Left ventricle myocardium superior (tissue), 1 donor: ENCODE data around the gene EPHA5. TPM values are rescaled to one million over a fixed set of nuclear protein-coding genes. Genes with fewer than 3 reads are reported as not detected.

Source experiments
- ATAC-seq: fragments of 200-7000 bp; cut with Tn5 transposase; one replicate; pipeline ENCODE4 v1.9.1; 2020; ENCODE audit warnings: mild to moderate bottlenecking, moderate library complexity
- DNase-seq: peaks from one replicate; pipeline ENCODE4 v3.0.0-alpha.2; 2020
- intact Hi-C: fragments of 100-400 bp; cut with micrococcal nuclease; formaldehyde crosslinking; loops from one replicate; pipeline ENCODE4 v1.11.0; 2022
- total RNA-seq: library from RNA; stranded (reverse); fragmentation: NEBNext Ultra II Directional; extraction: Animal tissue kit (Norgen Biotek cat#: 25700); gene quantifications from one replicate; pipeline ENCODE4 v1.2.1, GENCODE V29; 2021
- donor health status: DM: no; HTN: yes; CAD: no; lungs with severe emphysema.

Gene EPHA5
- total RNA-seq, 1 donor from 2014 or later = 0.17 TPM

- no peak for DNase-seq
- intact Hi-C loops = no loop called here
These were observed 148.6 kb downstream of the EPHA5 start for GRCh38 chr4:65521666-65522065.

DNA sequence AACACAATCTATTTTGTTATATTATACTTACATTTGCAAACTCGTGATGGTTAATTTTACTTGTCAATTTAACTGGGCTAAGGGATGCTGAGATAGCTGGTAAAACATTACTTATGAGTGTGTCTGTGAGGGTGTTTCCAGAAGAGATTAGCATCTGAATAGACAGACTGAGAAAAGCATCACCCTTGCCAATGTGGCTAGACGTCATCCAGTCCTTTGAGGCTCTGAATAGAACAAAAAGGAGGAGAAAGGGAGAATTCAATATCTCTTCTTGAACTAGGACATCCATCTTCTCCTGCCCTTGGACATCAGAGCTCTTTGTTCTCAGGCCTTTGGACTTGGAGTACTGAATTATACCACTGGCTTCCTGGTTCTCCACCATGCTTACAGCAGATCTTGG lies 154.6 kb downstream of the EPHA5 start:
- intact Hi-C loops = no loop called here
- DNase-seq = no peak

More at GRCh38 chr4:65521666-65522065, 148.6 kb downstream of the EPHA5 start:
- ATAC-seq = no peak

GRCh38 chr4:65510976-65511375 lies 159.3 kb downstream of the EPHA5 start:
- DNase-seq = no peak
- intact Hi-C loops = no loop called here

More for the DNA sequence above, 154.6 kb downstream of the EPHA5 start:
- no peak for ATAC-seq

GRCh38 chr4:65508168-65508567 lies 162.1 kb downstream of the EPHA5 start:
- ATAC-seq (no peak), DNase-seq (no peak)
- intact Hi-C loops = no loop called here

More at GRCh38 chr4:65510976-65511375, 159.3 kb downstream of the EPHA5 start:
- no peak for ATAC-seq

DNA sequence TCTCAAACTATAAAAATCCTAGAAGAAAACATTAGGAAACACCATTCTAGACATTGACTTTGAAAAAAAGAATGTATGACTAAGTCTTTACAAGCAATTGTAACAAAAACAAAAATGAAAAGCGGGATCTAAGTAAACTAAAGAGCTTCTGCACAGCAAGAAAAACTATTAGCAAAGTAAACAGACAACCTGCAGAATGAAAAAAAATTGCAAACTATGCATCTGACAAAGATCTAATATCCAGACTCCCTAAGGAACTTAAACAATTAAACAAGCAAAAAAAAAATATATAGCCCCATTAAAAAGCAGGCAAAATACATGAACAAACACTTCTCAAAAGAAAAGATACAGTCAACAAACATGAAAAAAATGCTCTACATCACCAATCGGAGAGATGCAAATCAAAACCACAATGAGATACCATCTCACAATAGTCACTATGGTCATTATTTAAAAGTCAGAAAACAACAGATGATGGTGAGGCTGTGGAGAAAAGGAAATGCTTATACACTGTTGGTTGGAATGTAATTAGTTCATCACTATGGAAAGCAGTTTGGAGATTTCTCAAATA lies 168.1 kb downstream of the EPHA5 start:
- DNase-seq = no peak
- intact Hi-C loops = no loop called here
- ATAC-seq = no peak

DNA sequence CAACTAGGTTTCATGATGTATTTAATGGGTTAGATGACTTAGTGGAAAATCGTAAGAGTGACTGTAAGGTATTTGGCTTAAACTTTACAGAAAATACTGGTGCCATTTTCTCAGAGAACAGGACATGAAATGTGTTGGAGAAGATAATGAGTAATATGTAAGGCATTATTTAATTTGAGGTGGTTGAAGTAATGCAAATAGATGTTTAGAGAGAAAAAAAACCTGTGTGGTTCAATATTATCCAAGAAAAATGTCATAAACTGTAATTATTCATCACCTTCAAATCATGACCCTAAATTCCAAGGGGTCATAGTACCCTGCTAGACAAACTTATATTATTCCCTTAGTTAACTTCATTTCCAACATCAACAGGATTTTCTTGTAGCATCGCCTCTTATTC lies 171.7 kb downstream of the EPHA5 start:
- ATAC-seq = no peak
- intact Hi-C loops = no loop called here
- DNase-seq = no peak

DNA sequence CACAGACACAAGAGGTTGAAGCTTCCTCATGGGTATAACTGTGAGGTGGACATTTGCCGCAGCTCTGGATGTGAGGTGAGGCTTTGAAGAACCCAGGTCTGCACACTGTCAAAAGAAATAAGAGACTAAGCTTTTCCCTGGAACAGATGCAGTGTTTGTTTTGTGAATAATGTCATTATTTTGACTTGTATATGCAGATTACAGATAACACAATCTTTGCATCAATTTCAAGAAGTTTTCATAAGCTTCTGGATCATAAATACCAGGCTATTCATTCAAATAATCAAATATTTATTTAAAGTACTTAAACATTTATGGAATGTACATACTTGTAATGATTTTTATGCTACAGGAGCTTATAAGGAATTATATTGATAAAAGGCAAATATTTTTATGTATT lies 174.8 kb downstream of the EPHA5 start:
- intact Hi-C loops = no loop called here
- ATAC-seq (no peak), DNase-seq (no peak)

DNA sequence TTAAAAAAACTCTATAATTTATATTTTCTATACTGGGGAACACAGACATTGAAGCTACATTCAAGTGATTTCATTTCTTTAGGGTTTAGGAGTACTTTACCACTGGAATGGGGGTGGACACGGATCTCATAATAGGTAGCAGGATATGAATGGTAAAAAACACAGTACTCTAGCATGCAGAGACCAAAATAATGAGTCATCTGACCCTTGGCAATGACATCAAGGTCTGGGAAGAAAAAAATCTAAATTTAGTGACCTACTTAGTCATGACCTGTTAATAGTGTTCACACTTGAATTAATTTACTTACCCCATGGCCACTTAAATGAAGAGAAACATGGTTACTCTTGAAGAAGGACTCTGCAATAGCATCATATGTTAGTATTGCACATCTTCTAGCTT lies 187.9 kb downstream of the EPHA5 start:
- ATAC-seq = no peak

GRCh38 chr4:65472531-65472930 lies 197.8 kb downstream of the EPHA5 start:
- no peak for ATAC-seq
- intact Hi-C loops = no loop called here

More for the DNA sequence above, 187.9 kb downstream of the EPHA5 start:
- intact Hi-C loops = no loop called here
- DNase-seq = no peak

DNA sequence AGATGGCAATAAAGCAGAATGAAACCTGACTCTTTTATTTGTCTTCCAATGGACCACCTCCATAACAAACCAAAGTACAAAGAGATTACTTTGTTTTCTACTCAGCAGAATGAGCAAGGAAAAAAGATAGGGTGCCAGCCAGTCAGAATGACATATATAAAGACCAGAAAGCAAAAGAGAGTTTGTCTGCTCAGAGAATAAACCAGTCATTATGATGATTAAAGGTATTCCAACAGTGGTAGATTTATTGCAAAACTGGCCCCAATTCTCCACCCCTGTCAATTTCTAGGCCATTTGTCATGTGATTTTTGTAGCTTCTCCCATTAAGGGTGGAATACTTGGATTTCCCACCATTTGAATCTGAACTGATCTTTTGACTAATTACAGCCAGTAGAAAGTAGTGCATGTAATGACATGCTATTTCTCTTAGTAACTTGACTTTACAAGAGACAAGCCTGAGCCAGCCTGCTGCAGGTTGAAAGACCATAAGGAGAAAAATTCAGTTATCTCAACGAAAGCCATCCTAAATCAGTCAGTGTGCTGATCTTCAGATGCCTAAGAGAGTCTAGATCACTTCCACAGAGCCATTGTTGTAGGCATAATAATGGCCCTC lies 203.1 kb downstream of the EPHA5 start:
- DNase-seq (no peak), ATAC-seq (no peak)
- intact Hi-C loops = no loop called here

More at GRCh38 chr4:65472531-65472930, 197.8 kb downstream of the EPHA5 start:
- DNase-seq = no peak

DNA sequence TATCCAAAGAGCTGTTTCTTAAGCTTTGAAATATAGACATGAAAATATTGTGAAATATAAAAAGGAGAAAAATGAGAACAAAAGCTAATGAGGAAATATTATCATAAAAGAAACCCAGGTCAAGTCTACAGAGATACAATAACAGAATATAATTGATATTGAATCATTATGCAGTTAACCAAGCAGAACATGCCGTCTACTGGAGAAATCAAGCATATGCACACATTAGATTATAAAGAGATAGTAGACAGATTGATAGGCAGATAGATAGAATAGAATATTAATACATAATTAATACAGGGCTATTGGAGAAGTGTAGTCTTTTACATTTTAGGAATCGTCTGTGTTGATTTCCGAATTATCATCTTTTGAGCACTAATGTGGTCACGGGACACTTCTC lies 208.5 kb downstream of the EPHA5 start:
- intact Hi-C loops = no loop called here

GRCh38 chr4:65457011-65457410 lies 213.3 kb downstream of the EPHA5 start:
- ATAC-seq = no peak
- no peak for DNase-seq
- intact Hi-C loops = no loop called here

More for the DNA sequence above, 208.5 kb downstream of the EPHA5 start:
- ATAC-seq (no peak), DNase-seq (no peak)

DNA sequence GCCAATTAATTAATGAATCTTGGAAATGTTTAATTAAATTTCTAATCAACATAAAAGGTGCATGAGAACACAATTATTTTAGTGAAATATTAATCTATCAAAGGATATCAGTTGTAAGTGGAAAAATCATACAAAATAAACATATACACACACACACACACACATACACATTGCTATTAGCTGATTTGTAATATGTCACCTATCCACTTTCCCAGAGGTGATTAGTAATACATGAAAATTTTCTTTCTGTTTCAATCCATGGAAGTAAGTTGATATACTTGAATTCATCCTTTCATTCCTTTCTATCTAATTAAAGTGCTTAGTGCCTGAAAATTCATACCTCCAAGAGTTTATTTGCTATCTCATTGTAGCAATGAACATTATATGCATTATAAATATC lies 213.7 kb downstream of the EPHA5 start:
- intact Hi-C loops = no loop called here
- DNase-seq = no peak
- ATAC-seq = no peak

DNA sequence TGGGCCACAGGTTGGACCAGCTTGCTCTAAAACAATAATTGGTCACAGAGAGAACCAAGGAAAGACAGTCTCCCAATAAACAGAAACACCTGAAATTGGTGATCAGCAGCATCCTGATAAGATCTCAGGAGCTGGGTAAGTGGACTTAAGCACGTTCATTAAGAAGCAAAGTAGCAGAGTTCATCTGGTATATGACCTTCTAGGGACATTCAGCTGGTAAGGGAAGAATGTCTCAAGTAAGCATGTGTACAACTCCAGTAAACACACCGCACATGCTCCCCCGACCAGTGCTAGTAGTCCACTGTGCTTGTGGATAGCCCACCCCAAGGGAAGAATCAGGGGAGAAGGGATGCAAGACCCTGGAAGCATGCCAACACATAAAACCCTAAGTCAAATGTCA lies 216.9 kb downstream of the EPHA5 start:
- ATAC-seq (no peak), DNase-seq (no peak)
- intact Hi-C loops = no loop called here

GRCh38 chr4:65450899-65451298 lies 219.4 kb downstream of the EPHA5 start:
- DNase-seq (no peak), ATAC-seq (no peak)
- intact Hi-C loops = no loop called here

DNA sequence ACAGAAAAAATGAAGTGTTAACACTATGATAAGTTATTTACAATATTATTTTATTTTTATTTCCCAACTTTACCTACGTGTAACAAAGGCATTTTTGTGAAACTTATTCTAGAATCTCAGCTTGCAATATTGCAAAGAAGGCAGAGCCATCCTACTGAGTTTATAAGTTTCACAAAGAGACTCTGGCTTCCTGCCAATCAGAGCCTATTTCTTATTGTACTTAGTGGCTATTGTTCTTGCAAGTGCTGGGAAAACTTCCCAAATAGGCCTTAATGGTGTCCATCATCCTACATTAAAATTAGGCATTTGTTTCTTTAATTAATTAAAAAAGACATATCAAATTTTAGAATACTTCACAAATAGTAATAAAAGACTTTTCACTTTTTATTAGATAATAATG lies 233.2 kb downstream of the EPHA5 start:
- intact Hi-C loops = no loop called here
- DNase-seq = no peak

DNA sequence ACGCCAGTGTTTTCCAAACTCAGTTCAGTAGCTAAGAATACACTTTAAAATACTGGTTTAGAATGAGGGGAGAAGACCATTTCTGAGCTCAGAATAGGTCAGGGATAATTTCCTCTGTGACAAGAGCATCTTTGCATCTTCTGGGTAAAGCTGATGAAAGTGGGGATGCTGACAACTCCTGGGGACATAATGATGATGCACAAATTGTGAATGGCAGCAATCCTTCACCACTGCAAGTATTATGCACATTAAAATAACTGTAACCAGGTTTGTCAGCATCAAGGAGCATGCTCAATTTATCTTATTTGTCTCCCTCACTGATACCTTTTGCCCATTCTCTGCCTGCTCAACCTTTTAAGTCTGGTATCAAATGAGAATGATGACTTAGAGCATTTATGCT lies 248.2 kb downstream of the EPHA5 start:
- ATAC-seq (no peak), DNase-seq (no peak)
- intact Hi-C loops = no loop called here

More for the DNA sequence above, 233.2 kb downstream of the EPHA5 start:
- ATAC-seq = no peak

DNA sequence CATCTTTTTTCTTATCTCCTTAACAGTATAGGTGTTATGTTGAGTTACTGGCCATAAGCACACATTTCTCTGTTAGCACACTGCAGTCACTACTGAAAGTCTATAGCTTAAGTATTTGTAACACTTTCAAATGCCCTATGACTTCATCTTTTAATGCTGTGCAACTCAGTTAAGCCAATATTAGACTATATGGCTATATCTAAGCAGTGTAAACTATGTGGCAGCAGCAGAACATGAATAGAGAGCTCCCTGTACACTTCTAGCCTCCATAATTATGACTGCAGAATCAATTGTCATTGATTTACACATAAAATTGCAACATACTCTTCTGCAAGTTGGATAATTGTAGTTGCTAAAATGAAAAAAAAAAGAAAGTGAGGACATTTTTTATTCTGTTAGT lies 250.3 kb downstream of the EPHA5 start:
- ATAC-seq = no peak
- no peak for DNase-seq
- intact Hi-C loops = no loop called here

DNA sequence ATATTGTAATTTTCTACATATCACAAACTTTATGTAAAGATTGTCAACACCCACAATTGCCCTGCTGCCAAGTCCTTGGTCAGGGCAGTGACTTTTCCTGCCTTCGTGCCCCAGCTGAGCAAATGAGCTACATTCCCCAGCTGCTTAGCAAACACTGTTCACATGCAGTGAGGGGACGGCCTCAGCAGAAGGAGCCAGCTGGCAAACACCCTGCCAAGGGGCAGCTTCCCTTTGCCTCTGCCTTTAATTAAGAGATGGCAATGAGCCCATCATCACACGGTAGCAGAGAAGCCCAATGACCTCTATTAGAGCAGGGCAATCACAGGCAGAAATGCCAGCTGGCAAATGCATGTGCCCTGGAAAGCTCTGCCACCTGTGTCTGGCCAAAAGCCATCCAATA lies 253.4 kb downstream of the EPHA5 start:
- DNase-seq (peak; percentile 17), ATAC-seq (peak; percentile 90)
- intact Hi-C loops = no loop called here

DNA sequence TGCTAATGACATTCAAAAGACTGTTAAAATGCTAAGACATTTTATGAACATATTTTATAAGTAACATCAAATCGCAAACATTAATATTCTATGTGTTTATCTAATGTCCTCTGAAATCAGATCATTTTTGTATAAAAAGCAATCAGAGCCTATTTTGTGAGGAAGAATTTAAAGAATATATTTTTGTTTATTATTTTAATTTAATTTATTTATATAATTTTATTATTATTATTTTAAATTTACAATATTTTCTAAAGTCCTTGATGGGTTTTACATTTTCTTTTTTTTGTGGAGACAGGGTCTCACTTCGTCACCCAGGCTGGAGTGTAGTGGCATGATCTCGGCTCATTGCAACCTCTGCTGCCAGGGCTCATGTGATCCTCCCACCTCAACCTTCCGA lies 262.8 kb downstream of the EPHA5 start:
- DNase-seq = no peak
- no peak for ATAC-seq
- intact Hi-C loops = no loop called here

DNA sequence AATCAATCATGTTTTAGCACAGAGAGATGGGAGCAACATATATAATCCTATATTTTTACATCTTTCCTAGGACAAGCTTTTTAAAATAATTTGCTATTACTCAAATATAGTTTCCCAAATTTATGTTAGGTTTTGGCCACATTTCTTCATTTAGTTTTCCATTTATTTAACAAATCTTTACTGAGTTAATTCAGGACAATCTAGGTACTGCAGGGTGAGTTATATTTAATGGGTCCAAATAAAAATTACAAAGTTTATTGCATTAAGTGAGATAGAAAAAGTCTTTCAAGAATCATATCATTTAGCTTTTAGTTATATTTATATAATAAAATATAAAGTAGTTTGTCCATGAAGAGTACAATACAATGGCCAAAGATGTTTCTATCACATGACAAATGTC lies 269.2 kb downstream of the EPHA5 start:
- no peak for ATAC-seq
- intact Hi-C loops = no loop called here
- DNase-seq = no peak
